Inflammatory macrophage treated with lipopolysaccharide for 4 hours (primary cell): Measurements from ENCODE around the gene INPP5K.
A peak's percentile ranks its signal among the peaks of the same experiment; 100 is the strongest.
"Not testable (repeated sequence)": the region's sequence is repeated elsewhere in the genome, so short reads cannot be mapped to it uniquely, and the experiment has no call there.

Experiments used
- DNase-seq: peaks from one replicate; pipeline ENCODE4 v3.0.0-alpha.2; 2020

INPP5K gene

DNA sequence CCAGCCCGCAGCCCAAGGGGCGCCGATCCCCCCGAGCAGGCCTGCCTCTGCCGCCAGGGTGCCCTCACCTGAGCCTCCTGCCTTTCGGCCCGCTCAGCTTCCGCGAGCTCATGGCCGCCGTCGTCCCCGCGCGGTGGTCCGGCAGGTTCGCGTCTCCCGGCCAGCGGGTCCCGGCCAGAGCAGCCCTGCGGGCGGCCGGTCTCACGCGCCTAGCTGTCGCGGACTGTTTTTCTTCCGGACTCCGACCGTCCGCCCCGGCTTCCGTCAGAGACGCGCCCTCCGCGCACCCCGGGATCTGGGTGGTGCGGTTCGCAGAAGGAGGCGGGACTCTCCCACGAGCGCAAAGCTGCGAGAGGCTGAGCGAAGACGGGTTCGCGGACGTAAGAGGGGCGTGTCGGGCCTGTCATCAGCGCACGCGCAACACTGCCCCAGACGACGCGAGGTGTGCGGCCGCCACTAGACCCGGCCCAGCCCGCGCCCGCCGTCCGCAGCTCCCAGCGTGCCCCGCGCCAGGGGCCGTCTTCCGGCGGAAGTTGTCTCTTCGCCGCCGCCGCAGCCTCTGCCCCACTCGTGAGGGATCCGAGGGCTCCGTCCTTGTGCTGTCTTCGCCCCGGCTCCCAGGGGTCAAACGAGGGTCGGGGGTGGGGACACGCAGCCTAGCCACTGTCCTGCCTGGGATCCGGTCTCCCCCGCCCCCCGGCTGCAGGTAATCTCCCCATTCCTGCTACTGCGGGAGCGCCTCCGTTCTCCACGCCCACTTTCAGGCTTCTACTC, at the start of gene INPP5K:
Gene INPP5K, minus strand, starts transcription at position 225 of the 774 bp plus-strand sequence. Its CDS starts 113 bp downstream, at position 112.
- DNase-seq, result peak; percentile 99

DNA sequence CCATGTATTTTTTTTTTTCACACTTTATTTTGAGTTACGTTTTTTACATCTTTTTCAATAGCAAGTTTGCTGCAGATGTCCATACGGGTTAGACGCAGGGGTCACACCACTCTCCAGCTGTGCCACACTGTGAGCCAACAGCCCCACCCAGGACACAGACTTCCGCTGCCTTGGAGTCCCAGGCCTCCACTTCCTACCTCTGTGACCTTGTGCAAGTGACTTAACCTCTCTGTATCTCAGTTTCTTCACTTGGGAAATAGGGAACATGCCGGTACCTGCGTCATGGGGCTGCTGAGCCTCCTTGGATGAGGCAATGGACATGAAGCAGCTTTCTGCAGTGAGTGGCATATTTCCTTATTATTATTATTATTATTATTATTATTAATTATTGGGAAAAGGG, 49.5 kb upstream of the INPP5K start:
- peak; percentile 77 for DNase-seq

DNA sequence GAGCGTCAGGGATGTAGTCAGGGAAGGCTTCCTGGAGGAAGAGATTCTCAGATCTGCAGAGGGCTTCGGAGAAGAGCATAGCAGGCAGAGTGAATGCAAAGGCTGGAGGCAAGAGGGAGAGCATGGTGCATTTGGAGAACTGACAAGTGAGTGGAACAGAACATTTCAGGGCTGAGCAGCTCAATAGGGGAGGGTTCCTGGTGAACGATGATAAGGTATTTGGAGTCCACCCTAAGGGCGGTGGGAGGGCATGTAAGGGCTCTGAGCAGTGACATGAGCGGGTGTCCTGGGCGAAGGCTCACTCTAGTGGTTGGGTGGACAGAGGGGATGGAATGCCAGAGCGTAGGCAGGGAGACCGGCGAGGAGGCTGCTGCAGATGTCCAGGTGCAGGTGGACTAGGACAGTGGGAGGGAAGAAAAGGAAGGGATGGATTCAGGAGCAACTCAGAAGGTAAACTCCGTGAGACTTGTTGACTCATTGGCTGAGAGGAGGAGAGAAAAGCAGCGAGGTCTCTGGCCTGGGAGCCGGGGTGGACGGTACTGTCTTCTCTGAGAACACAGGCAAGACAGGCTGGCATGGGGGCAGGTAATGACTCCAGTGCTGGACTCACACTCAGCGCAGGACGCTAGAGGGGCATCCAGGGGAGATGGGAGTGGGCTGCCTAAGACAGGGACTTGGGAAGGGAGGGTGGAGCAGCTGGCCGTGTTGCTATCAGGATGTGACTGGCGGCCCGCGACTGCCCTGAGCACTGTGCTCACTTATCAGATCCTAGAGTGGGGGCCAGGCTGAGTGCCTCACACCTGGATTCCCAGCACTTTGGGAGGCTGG, 47.6 kb upstream of the INPP5K start:
- DNase-seq, result no peak

DNA sequence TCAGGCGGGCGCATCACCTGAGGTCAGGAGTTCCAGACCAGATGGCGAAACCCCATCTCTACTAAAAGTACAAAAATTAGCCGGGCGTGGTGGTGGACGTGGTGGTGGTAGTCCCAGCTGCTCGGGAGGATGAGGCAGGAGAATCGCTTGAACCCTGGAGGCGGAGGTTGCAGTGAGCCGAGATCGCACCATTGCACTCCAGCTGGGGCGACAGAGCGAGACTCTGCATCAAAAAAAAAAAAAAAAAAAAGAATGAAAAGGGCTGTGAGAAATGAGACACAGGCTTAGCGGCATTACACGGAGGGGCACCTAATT, 47.0 kb upstream of the INPP5K start:
- DNase-seq, result not testable (repeated sequence)

DNA sequence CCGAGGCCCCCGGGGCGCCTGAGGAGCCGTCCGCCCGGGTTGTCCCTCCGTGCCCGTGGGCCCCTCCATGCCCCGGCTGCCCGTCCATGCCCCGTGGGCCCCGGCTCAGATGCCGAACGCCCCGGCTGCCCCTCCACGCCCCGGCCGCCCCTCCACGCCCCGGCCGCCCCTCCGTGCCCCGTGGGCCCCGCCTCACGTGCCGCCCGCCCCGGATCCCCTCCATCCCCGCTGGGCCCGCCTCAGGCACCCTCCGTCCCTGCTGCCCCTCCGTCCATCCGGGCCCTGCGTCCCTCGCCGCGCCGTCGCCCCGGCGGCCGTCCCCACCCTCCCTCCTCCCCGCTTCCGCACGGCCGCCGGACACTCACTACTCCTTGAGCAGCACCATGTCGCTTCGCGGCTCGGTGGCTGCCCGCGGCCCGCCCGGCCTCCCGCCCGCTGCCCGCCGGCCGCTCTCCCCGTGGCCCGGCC, 45.8 kb upstream of the INPP5K start:
- DNase-seq, result no peak

DNA sequence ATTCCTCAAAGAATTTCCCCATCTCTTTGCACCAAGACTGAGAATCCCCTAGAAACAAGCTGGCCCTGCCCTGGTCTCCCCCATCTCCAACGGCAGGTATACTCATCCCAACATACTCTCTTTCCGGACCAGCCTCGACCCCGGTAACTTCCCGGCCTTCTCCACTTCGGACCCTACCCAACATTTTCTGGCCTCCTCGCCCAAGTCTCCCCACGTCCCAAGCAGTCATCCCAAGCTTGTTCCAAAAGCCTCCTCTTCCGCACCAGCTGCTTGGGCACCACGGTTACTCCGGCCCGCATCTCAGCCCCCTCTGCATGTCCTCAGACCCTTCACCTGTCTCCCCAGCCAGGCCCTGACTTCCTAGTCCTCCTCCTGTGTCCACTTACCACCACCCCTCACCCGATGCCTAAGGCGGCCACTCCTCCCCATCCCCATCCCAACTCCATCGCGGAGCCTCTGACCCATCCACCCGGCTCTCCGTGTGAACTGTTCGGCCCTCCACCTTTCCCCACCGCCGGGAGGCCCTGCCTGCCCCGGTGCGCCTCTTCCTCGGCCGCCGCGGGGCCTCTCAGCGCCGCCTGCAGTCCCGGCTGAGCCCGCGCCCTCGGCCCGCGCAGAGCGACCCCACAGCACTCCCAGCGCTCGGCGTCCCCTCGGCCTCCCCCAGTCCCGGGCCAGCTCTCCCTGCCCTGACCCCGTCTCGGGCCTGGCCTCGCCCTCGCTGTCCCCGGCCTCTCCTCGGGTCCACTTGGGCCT, 45.2 kb upstream of the INPP5K start:
- DNase-seq, result no peak

DNA sequence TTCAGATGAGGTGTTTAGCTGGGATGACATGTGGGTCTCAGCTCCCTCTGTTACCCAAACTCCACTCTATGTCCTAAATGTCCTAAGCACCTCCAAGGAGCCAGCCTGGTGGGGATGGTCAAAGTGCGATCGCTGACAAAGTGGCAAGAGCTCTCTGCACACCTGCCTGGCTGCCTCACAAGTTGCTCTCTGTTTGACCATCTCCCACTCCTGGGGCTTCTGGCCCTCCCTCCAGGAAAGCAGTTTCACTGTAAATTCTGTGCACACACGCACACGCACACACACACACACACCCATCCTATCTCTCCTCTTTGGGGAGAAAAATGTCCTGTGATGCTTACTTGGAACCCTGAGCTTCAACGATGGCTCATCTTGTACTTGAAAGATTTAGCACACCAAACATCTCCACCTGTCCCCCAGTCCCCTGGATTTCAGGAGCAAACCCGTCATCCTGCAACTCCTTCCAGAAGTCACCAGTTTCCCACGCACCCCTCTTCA, 44.5 kb upstream of the INPP5K start:
- no peak for DNase-seq

DNA sequence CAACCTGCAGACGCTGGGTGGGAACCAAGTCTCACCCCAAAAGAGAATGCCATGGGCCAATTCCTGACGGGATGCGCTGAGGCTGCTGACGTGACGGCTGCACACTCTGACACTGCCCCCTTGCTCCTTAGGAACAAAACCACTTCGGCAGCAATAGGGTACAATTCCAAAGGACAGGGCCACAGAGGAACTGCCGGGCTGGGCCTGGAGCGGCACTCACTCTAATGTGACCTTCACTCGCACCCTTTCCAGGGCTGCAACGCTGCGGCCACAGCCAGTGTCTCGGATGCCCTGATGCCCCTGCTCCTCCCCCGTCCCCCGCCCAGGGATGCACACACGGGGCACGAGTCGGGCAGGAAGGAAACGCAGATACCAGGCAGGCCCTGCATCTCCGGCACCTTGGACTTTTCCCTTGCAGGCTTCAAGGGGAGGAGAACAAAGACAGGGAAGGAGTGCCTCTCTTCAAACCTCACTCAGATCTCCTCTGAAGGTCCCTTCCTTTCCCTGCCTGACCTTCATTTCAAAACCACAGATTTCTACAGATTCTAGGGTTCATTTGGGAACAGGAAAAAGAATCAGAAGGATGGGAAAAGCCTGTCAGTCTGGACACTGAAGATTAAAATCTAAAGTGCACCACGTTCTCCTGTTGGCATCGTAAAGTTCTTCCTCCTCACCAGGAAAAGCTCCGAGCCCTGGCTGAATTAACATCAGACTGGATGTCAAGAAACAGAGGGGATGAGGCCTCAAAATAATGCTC, 43.9 kb upstream of the INPP5K start:
- no peak for DNase-seq

DNA sequence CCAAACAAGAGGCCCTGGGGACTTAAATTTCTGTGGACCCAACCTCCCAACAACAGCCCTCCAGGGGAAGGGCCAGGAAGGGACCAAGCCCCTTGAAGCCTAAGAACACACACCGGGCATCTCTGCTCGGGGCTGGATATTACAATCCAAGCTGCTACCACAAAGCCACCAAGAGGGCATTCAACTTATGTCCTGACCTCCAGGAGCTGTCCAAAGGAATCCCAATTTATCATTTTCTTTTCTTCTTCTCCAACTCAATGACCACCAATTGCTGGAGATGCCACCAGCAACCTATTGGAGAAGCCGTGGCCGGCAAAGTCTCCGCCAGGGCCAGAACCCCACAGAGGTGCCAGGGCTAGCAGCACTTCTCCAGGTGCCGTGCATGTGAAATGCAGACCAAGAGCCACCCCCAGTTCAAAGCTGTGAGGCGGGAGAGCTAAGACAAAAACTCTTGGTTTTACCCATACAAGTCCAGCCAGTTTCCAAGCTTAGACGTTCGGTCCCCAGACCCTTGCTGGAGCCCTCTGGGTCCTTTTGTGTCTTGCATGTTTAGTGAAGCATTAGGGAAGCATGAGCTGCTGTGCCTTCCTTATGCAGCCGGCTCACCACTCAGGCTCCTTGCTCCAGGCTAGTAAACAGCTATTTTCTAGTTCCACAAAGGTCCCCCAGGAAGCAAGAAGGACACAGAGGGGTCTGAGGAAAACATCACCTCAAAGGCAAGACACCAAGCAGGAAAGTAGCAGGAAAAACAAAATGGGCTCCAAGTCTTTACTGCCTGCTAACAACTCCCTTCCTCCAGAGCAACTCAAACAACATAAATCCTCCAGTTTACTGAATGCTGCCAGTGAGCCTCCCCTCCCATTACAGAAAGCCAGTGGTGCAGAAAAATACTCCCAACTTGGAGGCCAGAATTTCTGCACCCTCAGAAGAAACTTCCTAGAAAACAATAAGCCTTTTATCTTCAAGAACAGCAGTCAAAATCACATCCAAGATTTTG, 42.9 kb upstream of the INPP5K start:
- no peak for DNase-seq

DNA sequence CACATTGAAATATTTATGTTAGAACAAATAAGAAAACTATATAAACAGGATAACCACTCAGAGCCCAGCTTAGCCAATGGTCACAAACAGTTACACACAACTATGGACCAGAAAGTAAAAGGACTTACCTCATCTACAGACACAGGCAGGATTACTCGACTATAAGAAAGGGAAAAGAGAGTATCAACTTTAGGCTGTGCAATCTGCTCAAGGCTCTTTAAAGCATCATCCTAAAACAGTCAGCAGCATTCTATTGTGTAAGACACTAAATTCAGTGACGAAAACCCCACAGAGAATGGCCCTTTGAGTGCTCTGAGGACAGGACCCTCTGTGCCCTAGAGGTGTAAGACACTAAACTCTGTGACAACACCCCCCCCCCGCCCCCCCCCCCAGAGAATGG, 42.0 kb upstream of the INPP5K start:
- DNase-seq, result peak; percentile 69

DNA sequence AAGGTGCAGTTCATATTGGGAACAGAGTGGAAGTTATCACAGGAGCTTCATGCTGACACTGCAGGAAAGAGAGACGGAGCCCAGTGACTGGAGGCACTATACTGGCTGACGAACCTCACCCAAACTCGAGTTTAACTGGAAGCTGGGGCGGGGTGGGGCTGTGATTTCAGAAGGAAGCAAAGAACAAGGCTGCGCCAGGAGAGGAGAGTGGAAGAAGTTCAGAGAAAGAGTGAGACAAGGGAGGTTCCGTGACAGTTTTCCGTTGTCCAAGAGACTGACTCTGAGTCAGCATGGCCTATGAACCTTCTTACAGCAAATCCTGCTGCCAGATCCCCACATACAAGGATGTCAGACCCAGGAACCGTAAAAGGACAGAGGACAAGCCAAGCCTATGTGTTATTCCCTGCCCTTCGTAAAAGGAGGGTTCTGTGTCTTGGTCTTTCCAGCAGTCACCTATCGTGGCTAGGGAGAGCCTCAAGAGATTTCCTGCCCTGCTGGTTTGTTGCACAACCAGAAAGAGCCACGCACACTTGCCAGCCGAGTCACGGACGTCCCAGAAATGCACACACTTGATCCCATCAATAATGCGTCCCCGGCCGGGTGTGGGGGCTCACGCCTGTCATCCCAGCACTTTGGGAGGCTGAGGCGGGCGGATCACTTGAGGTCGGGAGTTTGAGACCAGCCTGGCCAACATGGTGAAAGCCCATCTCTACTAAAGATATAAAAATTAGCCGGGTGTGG, 41.1 kb upstream of the INPP5K start:
- no peak for DNase-seq

DNA sequence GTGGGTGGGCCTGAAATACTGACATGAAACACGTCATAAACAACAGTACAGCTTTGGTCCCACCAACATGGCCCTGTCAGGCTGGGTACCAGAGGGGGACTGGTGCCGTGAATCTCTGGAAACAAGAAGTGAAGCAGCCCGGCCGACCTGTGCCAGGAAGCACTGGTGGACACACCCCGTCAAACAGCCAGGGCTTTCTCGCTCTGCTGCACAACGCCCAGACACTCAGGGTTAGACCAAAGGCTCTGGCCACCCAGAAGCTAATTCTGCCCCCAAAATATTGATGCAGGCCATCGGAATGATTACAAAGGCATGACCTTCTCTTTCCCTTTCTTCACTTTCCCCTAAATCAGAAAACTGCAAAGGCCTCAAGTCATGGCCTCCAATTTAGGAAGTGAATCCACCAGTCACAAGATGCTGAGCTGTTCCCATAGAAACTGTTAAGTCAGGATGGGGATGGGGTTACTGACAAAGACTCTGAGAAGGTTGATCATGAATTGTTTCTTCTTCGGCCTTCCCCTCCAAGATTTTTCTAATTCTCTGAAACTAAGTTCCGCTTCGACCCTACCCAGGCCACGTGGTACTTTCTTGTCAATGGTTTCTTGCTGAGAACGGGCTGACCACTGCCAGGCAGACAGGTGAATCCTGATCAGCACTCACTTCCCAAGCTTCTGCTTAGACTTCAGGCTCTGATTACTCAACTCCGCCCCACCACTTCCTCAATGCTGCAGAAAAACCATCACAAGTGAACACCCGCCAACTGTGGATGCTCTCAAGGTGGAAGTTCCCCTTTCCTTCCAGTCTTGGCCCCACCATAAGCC, 39.4 kb upstream of the INPP5K start:
- DNase-seq, result peak; percentile 94

DNA sequence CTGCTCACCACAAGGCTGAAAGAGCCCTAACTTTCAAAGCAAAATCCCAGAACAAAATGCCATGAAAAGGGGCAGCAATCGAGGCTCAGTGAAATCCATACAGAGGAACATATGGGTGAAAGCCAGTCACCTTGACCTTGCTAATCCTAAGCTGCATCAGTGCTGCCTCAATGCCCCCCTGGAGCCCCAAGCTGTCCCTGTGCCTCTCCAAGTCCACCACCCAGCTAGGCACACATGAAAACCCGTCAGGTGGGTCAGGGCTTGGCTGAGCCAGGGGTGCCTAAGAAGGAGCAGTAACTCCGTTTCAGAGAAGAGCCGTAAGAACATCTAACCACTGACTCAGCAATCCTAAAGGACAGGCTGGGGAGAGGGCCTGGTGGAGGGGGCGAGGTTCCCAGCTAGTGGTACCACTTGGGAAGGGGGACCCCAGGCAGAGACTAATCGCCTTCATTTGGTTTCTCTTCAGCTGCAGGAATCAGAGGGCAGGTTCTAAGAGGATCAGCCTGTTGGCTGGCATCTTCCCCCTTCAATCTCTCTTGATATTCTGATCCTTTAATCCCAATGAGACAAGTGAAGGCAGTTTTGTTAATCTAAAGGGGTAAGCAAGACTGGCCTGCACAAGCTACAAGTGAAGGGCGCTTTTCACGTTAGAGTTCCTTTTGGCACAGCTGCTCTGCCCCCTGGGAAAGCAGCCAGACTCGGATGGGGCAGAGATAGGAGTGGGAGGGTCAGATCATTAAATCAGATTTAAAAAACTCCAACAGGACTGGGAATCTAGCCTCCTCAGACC, 38.5 kb upstream of the INPP5K start:
- no peak for DNase-seq

DNA sequence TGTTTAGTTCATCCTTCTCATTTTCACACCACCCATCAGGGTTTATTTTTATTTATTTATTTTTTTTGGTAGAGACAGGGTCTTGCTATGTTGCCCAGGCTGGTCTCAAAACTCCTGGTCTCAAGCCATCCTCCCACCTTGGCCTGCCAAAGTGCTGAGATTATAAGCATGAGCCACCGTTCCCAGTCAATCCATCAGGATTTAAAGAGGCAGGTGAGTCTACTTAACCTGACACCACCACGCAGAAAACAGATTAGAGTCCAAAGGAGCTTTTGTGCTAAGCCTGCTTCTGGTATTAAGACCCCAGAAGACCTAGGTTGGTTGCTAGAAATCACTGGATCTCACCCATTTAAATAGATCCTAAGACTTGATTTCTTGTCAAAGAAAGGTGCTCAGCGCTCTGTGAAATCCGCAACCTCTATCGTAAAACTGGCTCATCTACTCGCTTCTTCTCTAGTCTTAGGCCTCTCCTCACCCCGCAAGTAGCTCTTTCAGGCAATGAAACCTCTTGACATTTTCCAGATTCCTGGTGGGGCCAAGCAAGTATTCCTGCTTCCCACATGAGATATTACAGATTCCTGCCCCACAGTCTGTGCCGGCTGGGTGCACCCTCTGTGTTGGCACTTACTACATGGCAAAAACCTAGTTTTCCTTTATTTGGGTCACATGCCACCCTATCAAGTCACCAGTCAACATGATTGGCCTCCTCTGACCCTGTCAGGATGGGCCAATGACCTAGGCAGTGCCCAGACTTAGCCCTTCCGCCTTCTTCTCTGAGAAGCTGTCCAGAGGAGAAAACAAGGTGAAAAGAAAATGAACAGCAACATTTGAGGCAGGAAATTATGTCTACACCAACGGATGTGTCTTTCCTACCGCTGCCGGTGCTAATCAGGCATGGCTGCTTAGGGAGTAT, 37.2 kb upstream of the INPP5K start:
- DNase-seq, result no peak

DNA sequence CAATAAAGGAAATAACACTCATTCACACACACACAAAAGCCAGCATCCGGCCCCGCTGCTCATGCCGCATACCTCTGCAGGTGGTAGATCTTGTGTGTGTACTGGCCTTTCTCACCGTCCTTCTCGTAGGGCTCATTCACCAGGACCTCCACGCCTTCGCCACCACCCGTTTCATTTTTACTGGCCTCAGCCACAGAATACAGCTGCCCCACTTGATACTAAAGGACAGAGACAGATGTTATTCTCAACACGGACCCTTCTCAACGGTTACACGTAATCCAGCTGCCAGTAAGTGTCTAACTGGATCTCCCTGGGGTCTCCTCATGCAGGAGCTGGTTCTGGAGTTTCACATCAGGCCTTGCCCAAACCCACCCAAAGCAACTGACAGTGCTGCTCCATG, 36.5 kb upstream of the INPP5K start:
- DNase-seq, result no peak

DNA sequence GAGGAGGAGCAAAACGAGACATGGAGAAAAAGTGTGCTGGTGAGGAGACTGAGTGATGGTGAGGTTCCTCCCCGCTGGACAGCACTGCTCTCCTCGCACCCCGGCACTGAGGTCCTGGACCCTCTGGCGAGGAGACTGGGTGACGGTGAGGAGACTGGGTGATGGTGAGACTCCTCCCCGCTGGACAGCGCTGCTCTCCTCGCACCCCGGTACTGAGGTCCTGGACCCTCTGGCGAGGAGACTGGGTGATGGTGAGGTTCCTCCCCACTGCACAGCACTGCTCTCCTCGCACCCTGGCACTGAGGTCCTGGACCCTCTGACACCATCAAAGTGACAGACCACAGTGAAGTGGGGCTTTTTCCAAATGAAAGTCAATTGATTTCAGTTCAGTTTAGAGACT, 35.3 kb upstream of the INPP5K start:
- no peak for DNase-seq

DNA sequence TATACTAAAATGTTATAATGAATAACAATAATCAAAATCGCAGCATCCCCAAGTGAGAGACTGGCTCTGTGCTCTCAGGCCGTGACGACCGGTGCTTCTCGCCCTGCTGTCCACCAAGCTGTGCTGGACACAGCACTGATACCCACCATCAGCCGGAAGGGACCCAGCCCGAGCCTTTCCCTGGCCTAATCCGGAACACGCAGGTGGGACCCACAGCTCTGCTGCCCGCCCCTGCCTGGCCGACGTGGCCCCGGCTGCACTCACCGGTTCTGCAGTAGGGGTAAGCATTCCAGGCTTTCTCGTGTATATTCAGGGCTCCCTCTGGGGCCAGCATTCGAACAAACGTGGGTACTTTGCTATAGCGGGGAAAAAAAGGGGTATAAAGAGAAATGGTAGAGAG, 31.6 kb upstream of the INPP5K start:
- DNase-seq, result no peak
